Activated CD4-positive, CD25-positive, alpha-beta regulatory T cell treated with anti-CD3 and anti-CD28 coated beads, Interleukin-2, amount 50 U/mL, for 72 hours (primary cell): ENCODE results near the gene NSFL1C.

Experiments
- DNase-seq: peaks from one replicate; pipeline ENCODE4 v3.0.0; 2021

The NSFL1C gene

GRCh38 chr20:1457992-1458391 is 8.7 kb downstream of the NSFL1C start:
- no peak for DNase-seq

- no peak for DNase-seq
Measured at GRCh38 chr20:1456300-1456699, 10.3 kb downstream of the NSFL1C start.

DNA sequence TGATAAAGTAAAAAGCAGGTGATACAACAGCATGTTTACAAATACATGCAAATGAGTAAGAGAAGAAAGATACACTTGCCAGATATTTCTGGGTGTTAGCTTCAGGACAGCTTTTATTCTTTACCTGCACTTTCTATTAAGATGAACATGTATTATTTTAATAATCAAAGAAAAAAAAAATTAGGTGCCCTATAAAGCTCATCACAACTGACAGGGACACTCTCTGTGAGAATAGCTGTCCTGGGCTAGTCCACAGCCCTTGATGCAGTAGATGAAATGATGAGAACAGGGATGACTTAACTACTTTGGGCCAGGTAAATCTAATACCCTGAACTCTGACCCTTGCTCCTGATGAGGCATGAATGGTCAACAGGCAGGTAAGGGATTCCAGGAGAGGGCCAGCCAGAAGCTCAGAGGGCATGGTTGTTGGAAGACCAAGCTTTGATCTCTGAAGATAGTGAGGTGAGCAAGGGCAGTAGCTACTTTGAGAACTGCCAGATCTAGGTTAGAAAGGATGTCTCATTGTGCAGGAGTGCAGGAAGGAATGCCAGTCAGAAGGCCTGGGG is 15.6 kb downstream of the NSFL1C start:
- no peak for DNase-seq

DNA sequence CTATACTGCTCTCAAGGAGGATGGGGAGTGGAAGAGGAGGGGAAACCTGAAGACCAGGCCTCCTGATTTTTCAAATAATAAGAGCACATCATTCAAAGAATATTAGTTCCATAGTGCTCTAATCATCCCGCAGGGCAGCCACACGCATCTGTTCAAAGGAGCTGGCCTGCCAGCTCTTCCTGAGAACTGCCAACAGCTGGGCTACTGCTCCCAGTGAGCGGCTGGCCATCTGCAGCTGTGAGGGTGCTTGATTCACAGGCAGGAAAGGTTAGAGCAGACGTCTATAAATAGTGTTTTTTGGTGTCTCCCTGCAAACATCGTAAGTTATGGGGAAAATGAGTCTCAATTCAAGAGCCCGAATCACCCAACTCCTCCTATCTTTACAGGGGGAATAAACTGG is 17.3 kb downstream of the NSFL1C start:
- DNase-seq: no peak

DNA sequence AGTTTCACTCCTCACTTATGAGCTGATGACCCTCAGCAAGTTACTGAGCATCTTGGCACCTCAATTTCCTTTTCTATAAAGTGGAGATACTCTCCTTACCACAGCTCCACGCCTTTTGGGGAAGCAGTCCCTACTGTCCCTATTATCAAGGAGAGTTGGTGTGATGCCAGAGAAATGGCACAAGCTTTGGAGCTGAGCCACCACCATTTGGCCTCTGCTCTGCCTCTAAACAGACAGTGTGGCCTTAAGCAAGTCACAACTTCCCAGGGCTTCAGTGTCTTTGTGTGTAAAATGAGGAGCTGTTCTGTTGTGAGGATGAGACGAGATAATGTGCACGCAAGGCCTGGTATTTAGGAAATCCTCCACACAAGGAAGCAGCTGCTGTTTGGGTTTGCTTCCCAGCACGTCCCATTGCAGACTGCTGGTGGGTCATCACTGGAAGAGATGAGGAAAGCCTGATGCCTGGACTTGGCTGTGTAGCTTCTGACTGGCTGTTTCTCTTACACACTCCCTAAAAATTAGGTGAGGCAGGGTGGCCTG is 18.5 kb downstream of the NSFL1C start:
- DNase-seq: no peak

DNA sequence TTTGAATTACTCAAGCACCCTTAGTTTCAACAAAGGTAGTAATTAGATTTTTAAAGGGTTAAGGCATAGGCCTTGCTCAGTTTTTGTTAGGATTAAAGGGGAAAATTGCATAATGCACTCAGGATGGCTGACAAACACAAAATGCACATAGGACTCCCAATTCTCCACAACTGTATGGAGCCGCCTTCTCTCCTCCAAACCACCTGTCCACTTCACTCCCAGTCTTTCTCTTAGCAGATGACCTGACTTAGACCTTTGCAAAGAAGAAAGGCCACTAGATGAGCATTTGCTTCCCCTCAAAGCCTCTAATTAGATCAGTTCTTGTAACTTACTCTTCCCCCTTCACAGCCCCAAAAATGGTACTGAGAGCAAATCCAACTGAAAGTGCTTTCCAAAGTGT is 20.1 kb downstream of the NSFL1C start:
- DNase-seq: no peak

GRCh38 chr20:1443085-1443484 is 23.6 kb downstream of the NSFL1C start:
- DNase-seq: no peak

GRCh38 chr20:1442304-1442703 is 24.3 kb downstream of the NSFL1C start:
- no peak for DNase-seq

DNA sequence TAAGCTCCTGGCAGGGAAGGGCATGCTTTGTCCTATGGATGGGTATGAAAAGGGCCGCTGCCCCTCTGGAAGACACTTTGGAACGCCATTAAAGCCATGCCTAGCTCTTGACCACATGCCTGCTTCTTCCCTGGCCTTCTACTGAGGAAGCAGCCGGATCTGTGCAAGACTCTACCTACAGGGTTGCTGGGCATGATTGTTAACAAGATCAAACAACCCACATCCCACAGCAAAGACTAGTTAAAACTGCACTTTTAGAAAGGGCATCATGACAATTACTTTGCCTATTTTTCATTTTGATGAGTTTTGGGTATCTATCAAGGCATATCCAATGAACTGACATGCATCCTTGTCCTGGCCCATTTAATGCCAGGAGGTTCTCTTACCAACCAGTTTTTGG is 25.5 kb downstream of the NSFL1C start:
- DNase-seq: no peak

GRCh38 chr20:1440024-1440423 is 26.6 kb downstream of the NSFL1C start:
- DNase-seq: no peak

GRCh38 chr20:1438361-1438760 is 28.3 kb downstream of the NSFL1C start:
- DNase-seq: no peak

DNA sequence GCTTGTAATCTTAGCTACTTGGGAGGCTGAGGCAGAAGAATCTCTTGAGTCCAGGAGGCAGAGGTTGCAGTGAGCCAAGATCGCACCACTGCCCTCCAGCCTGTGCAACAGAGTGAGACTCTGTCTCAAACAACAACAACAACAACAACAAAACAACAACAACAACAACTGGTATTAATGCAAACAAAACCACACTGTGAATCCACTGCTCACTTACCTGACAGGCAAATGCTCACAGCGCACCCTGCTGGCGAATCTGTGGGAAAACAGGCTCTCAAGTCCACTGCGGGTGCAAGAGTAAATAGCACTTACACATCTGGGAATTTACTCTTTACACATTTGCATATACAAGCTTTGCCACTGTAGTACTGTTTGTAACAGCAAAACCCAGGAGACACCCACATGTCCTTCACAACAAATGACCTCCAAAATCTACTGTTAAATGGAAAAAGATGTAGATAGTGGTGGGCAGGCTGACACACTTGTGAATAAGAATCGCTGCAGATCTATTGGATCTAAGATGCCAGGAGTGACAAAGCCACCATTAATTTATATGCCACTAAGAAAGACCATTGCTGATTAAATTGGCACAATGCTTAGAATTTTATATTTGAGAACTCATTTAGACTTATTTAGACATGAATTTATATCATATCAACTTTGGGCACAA is 29.3 kb downstream of the NSFL1C start:
- peak; percentile 79 for DNase-seq

- no peak for DNase-seq
Measured at GRCh38 chr20:1436263-1436662, 30.4 kb downstream of the NSFL1C start.

- no peak for DNase-seq
Measured at GRCh38 chr20:1435337-1435699, 31.3 kb downstream of the NSFL1C start.

DNA sequence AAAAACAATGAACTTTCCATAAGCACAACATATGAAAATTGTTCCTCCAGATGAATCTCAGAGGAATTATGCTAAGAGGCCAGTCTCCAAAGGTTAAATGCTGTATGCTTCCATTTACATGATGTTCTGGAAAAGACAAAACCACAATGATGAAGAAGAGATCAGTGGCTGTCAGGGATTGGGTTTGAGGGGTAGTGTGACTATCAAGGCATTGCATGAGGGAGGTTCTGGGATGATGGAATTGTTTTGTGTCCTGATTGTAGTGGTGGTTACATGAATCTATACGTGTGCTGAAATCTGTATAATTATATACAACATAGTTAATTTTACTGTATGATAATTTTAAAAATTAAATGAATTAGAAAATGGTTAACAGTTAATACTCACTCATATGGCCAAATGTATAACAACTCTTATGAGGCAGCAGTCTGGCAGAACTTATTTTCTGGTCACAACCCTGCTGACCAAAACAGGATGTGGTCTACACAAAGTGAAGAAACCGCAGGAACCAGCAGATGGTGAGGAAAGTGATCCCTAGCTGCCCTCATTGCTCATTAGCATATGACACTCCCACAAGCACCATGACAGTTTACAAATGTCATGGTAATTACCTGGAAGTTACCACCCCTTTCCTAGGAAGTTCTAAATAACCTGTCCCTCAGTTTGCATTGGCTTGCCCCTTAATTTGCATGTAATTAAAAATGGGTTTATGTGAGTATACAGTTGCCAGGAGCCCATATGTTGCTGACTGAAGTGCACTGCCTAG is 31.9 kb downstream of the NSFL1C start:
- peak; percentile 52 for DNase-seq

- no peak for DNase-seq
Measured at GRCh38 chr20:1431158-1431557, 35.5 kb downstream of the NSFL1C start.

DNA sequence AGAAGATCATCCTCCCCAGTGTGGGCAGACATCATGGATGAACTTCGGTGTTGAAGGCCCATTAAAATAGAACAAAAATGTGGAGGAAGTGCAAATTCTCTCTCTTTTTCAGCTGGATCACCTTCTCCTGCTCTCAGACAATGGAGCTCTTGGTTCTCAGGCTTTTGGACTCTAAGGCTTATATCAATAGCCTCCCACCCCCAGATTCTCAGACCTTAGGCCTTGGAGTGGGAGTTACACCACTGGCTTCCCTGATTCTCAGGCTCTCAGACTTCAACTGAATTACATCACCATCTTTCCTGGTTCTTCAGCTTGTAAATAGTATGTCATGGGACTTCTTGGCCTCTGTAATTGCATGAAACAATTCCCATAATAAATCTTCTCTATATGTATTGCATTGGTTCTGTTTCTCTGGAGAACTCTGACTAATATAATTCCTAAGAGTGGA is 36.6 kb downstream of the NSFL1C start:
- no peak for DNase-seq

DNA sequence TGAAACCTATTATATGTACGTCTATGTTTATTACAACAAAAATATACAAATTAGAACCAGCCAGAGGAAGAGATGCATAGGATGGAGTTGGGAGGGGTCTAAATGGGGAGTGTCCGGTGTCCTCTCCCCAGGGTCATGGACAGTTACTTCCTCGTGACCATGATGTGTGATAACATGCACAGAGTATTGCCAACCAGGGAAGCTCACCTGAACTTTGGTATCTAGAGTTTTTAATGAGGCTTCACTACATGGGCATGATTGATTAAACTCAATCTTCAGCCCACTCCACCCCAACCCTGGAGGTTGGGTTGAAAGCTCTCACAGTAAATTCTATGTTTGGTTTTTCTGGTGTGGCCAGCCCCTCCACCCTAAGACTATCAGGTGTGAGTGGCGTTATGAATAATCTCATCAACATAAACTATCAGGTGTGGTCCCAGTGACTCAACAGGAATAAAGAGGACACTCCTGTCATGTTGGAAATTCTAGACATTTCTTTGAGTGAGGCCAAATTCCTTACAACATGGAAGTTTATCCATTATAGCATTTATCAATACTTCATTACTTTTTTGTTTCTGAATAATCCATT is 37.4 kb downstream of the NSFL1C start:
- no peak for DNase-seq

DNA sequence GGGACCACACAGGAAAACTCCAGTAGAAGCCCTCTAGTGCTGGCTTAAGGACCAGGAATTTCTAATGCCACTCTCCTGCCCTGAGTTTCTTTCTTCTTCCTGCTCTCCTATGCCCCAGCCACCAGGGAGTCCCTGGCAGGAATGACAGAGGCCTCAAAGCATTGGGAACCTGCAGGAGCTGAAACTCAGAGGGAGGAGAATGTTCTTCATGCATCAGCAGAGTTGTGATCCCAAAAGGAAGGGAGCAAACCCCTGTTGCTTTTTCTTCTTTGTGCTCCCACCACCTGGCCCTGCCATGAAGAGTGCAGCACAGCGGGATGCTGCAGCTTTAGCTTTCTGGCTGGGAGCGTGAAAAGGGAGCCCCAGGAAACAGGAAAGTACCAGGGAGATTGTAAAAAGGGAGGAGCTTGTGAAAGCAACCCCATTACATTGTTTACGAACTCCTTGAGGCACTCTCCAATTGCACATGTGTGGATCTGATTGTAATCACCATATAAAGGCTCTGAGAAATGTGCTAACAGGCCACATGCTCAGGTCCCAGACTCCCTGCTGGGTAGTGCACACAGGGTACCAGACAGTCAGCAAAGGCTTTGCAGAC is 39.1 kb downstream of the NSFL1C start:
- DNase-seq: no peak

GRCh38 chr20:1426231-1426849 is 40.3 kb downstream of the NSFL1C start:
- no peak for DNase-seq

DNA sequence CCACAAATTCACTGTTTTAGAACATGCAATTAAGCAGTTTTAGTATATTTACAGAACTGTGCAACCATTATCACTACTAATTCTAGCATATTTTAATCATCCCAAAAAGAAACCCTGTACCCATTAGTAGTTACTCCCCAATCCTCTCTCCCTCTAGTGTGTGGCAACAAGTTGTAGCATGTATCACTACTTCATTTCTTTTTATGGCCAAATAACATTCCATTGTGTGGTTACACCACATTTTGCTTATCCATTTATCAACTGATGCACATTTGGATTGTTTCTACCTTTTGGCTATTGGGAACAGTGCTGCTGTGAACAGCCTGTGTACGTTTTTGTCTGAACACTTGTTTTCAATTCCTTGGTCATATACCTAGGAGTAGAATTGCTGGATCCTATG is 42.3 kb downstream of the NSFL1C start:
- no peak for DNase-seq

DNA sequence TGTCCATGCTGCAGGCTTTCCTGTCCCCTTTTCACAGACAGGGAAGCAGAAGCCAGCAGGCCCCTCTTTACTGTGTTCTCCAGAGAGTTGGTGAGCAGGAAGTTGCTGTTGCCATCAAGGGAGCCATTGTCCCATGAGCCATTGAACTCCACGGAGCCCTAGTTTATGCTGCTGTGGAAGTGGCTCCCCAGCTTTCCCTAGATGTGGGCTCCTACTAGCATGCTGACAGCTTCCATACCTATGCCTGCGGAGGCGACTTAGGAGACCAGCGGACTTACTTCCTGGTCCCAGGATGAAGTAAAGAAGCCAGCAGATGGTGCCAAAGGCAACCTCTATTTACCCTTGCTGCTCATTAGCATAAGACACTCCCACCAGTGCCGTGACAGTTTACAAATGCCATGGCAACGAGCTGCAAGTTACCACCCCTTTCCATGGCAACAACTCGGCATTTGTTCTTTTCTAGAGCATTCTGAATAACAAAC is 43.0 kb downstream of the NSFL1C start:
- DNase-seq: no peak

- DNase-seq: no peak
Measured at GRCh38 chr20:1423206-1423605, 43.4 kb downstream of the NSFL1C start.
